ENCODE data around the gene FHOD3.
"Not testable (repeated sequence)": the region's sequence is repeated elsewhere in the genome, so short reads cannot be mapped to it uniquely, and the experiment has no call there.

Gene FHOD3

GRCh38 chr18:36352384-36352783, 54.9 kb downstream of the FHOD3 start:
- no peak for DNase-seq

- no peak for DNase-seq
Measured at GRCh38 chr18:36354989-36355388, 57.5 kb downstream of the FHOD3 start.

DNA sequence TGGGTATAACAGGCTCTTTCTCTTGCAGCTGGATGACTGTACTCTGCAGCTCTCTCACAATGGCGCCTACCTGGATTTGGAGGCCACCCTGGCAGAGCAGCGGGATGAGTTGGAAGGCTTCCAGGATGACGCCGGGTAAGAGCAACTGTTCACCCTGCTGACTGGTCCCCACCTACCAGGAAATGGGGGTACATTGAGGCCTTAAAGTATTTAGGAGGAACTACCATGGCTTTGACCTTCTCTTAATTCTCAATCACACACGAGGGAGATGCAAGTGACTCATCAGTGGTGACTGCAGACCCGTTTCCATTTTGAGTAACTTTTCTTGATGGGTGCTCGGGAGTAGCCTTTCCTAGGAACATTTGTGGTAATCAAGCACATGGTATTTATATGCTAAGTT, 58.0 kb downstream of the FHOD3 start:
- DNase-seq: no peak

GRCh38 chr18:36356741-36357140, 59.2 kb downstream of the FHOD3 start:
- DNase-seq: not testable (repeated sequence)

- no peak for DNase-seq
Measured at GRCh38 chr18:36358141-36358540, 60.6 kb downstream of the FHOD3 start.

- no peak for DNase-seq
Measured at GRCh38 chr18:36360256-36360909, 62.9 kb downstream of the FHOD3 start.

GRCh38 chr18:36364911-36365624, 67.6 kb downstream of the FHOD3 start:
- DNase-seq: no peak

DNA sequence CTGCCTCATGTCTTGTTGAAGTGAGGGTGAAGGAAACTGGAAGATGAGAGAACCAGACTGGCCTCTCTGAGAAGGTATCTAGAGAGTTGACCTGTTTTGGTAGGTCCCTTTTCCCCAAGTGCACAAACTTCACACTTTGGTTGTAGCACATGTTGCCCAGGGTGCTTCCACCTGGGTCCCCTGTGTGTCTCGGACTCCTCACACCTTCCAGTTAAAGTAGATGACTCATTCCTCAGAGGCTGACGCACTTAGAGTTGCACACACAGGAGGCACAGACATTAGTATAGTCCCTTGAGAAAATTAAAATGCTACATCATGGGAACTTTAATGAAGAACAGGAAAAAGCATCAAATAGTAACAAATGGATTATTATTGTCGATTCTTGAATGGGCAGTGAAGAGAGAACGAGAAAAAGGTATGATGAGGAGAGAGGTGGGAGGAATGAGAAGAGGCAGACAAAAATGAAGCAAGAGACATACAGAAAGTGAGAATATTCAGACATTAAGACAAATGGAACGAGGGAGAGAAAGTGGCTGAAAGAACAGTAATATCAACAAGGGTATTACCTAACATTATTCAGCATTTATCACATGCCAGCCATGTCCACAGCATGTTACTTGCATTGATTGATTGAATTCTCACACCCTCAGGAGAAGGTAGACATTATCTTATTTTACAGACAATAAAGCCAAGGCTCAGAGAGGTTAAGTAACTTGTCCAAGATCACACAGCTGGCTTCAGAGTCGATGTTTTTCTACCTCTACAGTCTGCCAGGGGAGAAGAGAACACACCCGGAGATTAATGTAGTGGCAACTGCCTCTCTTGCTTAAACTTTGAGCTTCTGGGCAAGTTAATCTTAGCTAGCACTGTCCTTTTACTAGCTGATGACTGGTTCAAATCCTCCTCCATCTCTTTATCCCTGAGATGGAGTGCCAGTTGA, 68.6 kb downstream of the FHOD3 start:
- no peak for DNase-seq

DNA sequence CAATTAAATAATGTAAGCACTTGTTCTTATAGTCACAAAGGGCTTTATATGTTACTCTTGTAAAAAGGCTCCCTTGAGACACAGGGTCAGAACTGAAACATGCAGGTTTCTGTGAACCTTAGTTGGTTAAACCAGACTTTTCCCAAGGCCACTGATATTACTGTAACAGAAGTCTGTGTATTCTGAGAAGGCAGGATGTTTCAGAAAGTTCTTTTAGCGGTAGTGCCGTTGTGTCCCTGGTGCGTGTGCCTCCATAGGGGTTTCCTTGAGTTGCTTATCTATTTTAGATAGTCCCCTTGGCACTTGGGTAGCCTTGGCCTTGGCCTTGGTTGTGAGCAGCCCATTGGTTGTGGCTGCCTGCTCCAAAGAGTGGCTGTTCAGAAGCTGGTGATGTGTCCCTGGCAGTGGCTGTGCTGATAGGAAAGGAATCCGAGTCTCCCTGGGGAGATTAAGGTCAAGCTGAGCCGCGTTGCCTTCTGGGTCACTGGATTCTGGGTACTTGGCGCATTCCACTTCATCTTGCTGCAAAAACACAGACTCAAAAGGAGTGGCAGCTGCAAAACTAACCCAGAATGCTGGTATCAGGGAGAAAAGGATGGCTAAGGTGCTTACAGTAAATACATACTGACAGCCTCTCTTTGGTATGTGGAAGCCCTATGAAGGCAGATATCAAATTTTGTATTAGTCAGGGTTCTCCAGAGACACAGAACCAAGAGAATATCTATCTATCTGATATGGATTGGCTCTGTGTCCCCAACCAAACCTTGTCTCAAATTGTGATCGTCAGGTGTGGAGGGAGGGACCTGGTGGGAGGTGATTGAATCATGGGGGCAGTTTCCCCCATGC, 69.7 kb downstream of the FHOD3 start:
- DNase-seq: no peak

DNA sequence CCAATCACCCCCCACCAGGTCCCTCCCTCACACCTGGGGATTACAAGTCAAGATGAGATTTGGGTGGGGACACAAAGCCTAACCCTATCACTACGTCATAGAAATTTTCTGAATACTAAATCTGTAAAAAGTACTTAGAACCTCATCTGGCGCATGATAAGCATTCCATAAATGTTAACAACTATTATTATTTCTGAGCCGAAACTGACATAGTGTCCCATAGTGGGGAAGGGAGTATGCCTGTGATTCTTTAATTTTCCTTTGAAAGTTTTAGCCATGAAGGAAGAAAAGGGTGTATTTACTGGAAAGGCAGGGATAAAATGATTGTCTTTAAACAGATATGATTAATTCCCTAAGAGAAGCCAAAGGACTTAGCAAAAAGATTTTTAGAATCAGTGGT, 71.4 kb downstream of the FHOD3 start:
- no peak for DNase-seq

DNA sequence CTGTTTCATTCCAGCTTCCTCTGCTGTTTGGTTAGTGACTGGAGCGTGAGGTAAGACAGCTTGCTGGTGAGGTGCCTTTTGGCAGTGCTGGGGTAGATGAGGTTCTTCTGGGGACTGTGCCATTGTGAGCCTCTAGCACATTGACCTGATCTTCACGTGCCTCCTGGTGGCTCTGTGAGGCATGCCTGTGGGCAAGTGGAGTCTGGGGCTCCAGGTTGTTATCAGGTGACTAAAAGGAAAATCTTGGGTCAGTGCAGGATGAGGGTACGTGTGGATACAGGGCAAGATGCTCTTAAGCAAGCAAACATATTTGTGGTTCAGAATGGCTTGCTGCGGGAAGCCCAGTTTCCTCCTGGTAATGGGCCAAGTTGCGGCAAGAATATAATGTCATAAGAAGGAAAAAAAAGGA, 75.4 kb downstream of the FHOD3 start:
- DNase-seq: peak; percentile 2

DNA sequence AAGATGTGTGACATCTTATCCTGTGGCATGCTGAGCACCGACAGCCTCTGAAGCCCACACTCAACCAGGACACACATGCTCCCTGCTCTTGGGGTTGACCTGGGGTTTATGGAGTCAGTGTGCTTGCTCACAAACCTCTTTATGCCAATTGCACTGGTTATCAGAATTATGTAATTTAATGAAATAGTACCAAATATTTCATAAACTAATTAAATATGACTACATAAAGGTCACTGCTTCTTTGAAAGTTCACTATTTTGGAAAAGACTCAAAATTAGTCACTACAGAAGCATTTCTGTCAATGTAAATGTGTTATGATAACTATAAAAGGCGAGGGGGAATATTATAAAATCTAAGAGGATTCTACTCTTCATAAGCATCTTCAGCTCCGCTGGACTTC, 76.7 kb downstream of the FHOD3 start:
- DNase-seq: no peak

GRCh38 chr18:36375118-36375517, 77.6 kb downstream of the FHOD3 start:
- DNase-seq: no peak

- DNase-seq: no peak
Measured at GRCh38 chr18:36376361-36376760, 78.8 kb downstream of the FHOD3 start.

DNA sequence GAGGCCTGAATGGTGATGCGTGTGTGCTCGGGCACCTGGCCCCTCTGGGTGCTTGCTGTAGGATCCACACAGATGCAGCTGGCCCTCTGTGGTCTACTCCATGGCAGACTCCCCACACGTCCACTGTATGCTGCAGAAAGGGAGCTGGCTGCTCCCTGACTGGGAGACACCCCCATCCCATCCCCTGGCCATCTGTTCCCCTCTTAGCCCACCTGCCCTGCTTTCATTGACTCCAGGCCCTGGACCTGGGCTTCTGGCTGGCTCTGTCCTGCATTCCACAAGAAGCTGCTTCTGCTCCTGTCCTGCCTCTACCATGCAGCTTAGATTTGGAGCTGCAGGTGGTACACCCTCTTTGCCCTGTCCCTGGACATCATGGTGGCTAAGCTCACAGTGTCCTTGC, 80.1 kb downstream of the FHOD3 start:
- DNase-seq: no peak

GRCh38 chr18:36378205-36378604, 80.7 kb downstream of the FHOD3 start:
- no peak for DNase-seq

- no peak for DNase-seq
Measured at GRCh38 chr18:36379435-36379984, 82.0 kb downstream of the FHOD3 start.

GRCh38 chr18:36380173-36380827, 82.8 kb downstream of the FHOD3 start:
- DNase-seq: no peak

DNA sequence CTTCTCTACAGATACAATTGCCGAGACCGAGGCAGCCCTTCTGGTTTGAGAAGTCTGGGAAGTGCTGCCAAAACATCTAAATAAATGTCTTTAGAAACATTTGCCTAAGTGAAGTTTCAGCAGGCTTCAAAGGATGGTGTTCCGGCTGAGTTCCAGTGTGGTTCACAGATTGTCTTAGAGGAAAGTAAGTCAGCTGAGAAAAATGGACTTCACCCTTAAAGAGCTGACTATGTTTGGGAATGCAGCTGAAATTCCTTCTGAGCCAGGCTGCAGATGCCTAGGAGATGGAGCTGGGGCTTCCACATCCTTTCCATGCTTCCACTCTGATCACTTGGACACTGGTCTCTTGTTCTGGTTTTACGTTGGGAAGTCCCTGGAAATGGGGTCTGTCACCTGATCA, 83.6 kb downstream of the FHOD3 start:
- no peak for DNase-seq

DNA sequence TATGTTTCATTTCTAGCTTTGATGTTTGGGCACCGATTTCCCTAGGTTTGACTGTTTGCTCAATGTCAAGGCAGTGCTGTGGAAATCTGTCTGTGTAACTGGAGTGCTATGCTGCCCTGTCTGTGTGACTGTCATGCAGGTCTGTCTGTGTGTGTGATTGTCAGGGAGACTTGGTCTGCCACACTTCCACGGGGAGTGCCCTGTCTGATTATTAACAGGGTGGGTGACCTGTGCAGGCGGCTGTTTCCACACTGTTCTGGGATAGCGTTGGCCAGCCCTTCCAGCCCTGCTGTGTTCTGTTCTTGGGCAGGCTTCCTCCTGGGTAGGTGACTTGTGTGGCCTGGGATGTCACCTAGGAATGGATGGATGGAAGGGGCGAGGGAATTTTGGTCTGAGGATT, 85.3 kb downstream of the FHOD3 start:
- no peak for DNase-seq

DNA sequence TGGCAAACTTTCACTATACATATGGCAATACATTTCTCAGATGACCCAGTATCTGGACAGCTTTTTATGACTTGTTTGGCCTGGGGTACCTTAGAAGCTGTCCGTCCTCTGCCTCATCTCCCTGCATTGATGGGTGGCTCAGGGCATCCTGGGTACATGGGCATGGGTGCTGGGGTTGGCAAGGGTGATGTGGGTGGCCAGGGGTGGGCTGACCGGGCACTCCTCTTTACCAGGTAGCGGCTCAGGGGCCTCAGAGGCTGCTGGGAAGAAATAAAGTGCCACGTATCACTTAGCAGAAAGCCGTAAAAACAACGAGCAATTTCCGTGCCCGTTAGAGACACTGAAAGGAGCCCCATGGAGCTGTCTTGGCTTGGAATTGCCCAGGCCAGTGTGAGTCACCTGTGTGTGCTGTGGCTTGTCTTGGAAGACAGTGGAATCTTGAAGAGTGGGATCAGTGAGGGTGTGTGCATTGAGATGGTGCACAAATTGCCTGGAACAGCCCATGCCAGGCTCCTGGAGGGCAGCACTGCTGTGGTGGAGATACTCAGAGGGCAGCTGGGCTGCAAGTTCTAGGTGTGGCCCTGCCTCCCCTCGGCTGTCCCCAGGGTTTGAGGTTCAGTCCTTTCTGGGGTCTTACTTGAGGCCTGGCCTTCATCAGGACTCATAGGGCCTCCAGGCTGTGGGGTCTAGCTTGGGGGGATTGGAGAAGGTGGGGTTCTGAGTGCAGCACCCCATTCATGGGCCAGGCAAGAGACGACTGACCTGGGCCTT, 88.8 kb downstream of the FHOD3 start:
- no peak for DNase-seq
